H1 (cell line): ENCODE data around the gene GPC1.

Experiments
- CEBPB ChIP-seq: IDR thresholded peaks from 2 replicates; pipeline ENCODE4 v1.6.1; 2012; ENCODE audit warnings: low read depth, low read length
- CHD1 ChIP-seq: IDR thresholded peaks from 2 replicates; pipeline ENCODE4 v1.6.1; 2012; ENCODE audit warnings: low read depth, low read length, improper control_type of control experiment
- KDM1A ChIP-seq: fragments of 200-600, 300-600 bp; sonication (generic); IDR thresholded peaks from 2 replicates; pipeline ENCODE4 v1.7.1; 2016; ENCODE audit warnings: mild to moderate bottlenecking, low read length, borderline replicate concordance
- POLR2A ChIP-seq, 2 experiments: IDR thresholded peaks; 1 replicate in 1 of 2; 2 replicates in 1 of 2; pipeline ENCODE4 v1.6.1; 2011; ENCODE audit warnings: low read depth in 2 of 2, low read length in 2 of 2, mild to moderate bottlenecking in 2 of 2; ENCODE audit errors: control extremely low read depth in 1 of 2
- RFX5 ChIP-seq: IDR thresholded peaks from 2 replicates; pipeline ENCODE4 v1.6.1; 2011; ENCODE audit warnings: low read depth, low read length, improper control_type of control experiment, borderline replicate concordance
- TCF12 ChIP-seq: IDR thresholded peaks from 2 replicates; pipeline ENCODE4 v1.6.1; 2011; ENCODE audit warnings: low read depth, mild to moderate bottlenecking, low read length
- YY1 ChIP-seq: IDR thresholded peaks from 2 replicates; pipeline ENCODE4 v1.6.1; 2011; ENCODE audit warnings: low read depth, mild to moderate bottlenecking, low read length
- ZNF274 ChIP-seq: IDR thresholded peaks from 2 replicates; pipeline ENCODE4 v1.7.0; 2012; ENCODE audit warnings: low read length, borderline replicate concordance; ENCODE audit errors: extremely low read depth
- TF ChIP-seq, protein P1 (sequence below): IDR thresholded peaks from 2 replicates; pipeline ENCODE4 v1.6.1; 2011; ENCODE audit warnings: low read depth, mild to moderate bottlenecking, low read length; ENCODE audit not compliant: insufficient read depth
- TF ChIP-seq, protein P2 (sequence below), 3 experiments: IDR thresholded peaks; 1 replicate in 2 of 3; 2 replicates in 1 of 3; pipeline versions ENCODE4 v1.5.1 to v1.6.1; 2011; ENCODE audit warnings: low read length in 3 of 3, mild to moderate bottlenecking in 3 of 3, inconsistent platforms in 2 of 3, low read depth in 1 of 3, moderate library complexity in 1 of 3; ENCODE audit not compliant: insufficient read depth in 1 of 3; ENCODE audit errors: control extremely low read depth in 1 of 3

DNA sequence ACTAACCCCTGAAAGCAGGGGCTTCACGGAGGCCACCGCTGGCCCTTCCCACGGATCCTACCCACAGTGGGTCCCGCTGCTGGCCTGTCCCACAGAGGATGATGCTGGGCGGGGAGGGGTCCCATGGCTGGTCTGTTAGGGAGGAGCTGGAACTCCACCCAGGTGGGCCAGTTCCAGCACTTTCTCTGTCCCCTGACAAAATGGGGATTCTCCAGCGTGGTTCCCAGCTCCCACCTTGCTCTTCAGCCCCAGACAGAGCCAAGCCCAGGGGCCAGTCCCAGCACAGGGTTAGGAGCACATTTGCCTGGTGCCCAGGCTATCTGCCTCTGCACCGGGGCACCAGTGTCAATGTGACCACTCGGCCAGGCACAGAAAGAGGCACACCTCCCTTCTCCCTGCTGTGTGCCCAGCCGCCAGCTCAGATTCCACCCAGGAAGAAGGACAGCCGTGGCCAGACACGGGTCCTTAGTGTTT, 72.4 kb downstream of the GPC1 start:
- TF ChIP-seq TCF12 (no peak), ZNF274 (no peak), KDM1A (no peak), POLR2A (IDR thresholded peaks at IDR 0.05; ENCODE audit: control extremely low read depth in 1 of 2, low read depth in 2 of 2, low read length in 2 of 2) (no peak), CHD1 (no peak), CEBPB (no peak), RFX5 (no peak), YY1 (no peak)
- TF ChIP-seq, protein P1, sequence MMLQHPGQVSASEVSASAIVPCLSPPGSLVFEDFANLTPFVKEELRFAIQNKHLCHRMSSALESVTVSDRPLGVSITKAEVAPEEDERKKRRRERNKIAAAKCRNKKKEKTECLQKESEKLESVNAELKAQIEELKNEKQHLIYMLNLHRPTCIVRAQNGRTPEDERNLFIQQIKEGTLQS, result no peak
- TF ChIP-seq, protein P2, sequence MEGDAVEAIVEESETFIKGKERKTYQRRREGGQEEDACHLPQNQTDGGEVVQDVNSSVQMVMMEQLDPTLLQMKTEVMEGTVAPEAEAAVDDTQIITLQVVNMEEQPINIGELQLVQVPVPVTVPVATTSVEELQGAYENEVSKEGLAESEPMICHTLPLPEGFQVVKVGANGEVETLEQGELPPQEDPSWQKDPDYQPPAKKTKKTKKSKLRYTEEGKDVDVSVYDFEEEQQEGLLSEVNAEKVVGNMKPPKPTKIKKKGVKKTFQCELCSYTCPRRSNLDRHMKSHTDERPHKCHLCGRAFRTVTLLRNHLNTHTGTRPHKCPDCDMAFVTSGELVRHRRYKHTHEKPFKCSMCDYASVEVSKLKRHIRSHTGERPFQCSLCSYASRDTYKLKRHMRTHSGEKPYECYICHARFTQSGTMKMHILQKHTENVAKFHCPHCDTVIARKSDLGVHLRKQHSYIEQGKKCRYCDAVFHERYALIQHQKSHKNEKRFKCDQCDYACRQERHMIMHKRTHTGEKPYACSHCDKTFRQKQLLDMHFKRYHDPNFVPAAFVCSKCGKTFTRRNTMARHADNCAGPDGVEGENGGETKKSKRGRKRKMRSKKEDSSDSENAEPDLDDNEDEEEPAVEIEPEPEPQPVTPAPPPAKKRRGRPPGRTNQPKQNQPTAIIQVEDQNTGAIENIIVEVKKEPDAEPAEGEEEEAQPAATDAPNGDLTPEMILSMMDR (IDR thresholded peaks at IDR 0.05; ENCODE audit: control extremely low read depth in 1 of 3, insufficient read depth in 1 of 3, low read depth in 1 of 3, low read length in 3 of 3), result no peak
